Endothelial cell of umbilical vein (primary cell): Measurements from ENCODE around the gene NCKAP5. TPM values are rescaled to one million over a fixed set of nuclear protein-coding genes. Genes with fewer than 3 reads are reported as not detected.

Experiments used
- BruUV-seq: library from RNA; stranded (reverse); fragments of 400-500 nt; replicated peaks from 2 replicates; lab custom pipeline; 2021; lab: Mats Ljungman, UMichigan
- CTCF ChIA-PET: fragments of 300-600, 350-600 bp; sonication (Branson Sonifier 250); formaldehyde crosslinking; loops from one replicate; lab custom pipeline; 2021; ENCODE audit warnings: antibody characterized with exemption, inconsistent platforms; lab: Charles Lee
- POLR2A ChIA-PET: fragments of 300-600, 350-600 bp; sonication (Branson Sonifier 250); formaldehyde crosslinking; loops from one replicate; lab custom pipeline; 2021; ENCODE audit warnings: antibody characterized with exemption, inconsistent platforms; lab: Charles Lee
- DNase-seq: peaks from one replicate; pipeline ENCODE4 v3.0.0-alpha.2; 2011; ENCODE audit warnings: low read depth, low spot score
- FAIRE-seq: peaks from 2 replicates; lab custom pipeline; 2011; peaks lifted over from hg19 to GRCh38; lab: Jason Lieb, UNC
- H2AFZ ChIP-seq: 2 replicates; pipeline ENCODE4 v1.6.0; 2012; ENCODE audit warnings: low read depth, low read length, control low read depth, inconsistent platforms
- H3K27ac ChIP-seq: 2 replicates; pipeline ENCODE4 v1.5.1; 2011; ENCODE audit warnings: low read depth, mild to moderate bottlenecking, control low read depth, low read length, moderate library complexity; ENCODE audit not compliant: insufficient read depth
- H3K27me3 ChIP-seq, 2 experiments: 2 replicates each; pipeline versions ENCODE4 v1.6.0 to v1.6.1; 2011; ENCODE audit warnings: low read length in 2 of 2, mixed read lengths in 1 of 2; ENCODE audit not compliant: control insufficient read depth in 2 of 2, insufficient read depth in 2 of 2
- H3K36me3 ChIP-seq, 2 experiments: 2 replicates in 1 of 2; 3 replicates in 1 of 2; pipeline ENCODE4 v1.5.1; 2011; ENCODE audit warnings: low read length in 2 of 2, mild to moderate bottlenecking in 1 of 2, moderate library complexity in 1 of 2; ENCODE audit not compliant: control insufficient read depth in 2 of 2, insufficient read depth in 2 of 2; ENCODE audit errors: extremely low read depth in 1 of 2
- H3K4me1 ChIP-seq: 3 replicates; pipeline ENCODE4 v1.5.1; 2011; ENCODE audit warnings: mild to moderate bottlenecking, low read length; ENCODE audit not compliant: control insufficient read depth, insufficient read depth; ENCODE audit errors: extremely low read depth
- H3K4me2 ChIP-seq: 2 replicates; pipeline ENCODE4 v1.6.1; 2011; ENCODE audit warnings: low read length, control low read depth, mixed read lengths; ENCODE audit not compliant: insufficient read depth
- H3K4me3 ChIP-seq, 3 experiments: fragments of 200-600 bp in 1 of 3; sonication (generic), shearing (Covaris generic) in 1 of 3; replicated peaks in 1 of 3; 2 replicates each; pipeline ENCODE4 v1.5.1; 2011 to 2016; ENCODE audit warnings: control low read depth in 3 of 3, low read length in 3 of 3, mild to moderate bottlenecking in 2 of 3, inconsistent platforms in 1 of 3, low read depth in 1 of 3, moderate library complexity in 1 of 3; ENCODE audit not compliant: insufficient read depth in 1 of 3
- H3K79me2 ChIP-seq: 2 replicates; pipeline ENCODE4 v1.6.0; 2012; ENCODE audit warnings: low read length, inconsistent platforms; ENCODE audit not compliant: control insufficient read depth, insufficient read depth
- H3K9ac ChIP-seq: replicated peaks from 2 replicates; pipeline ENCODE3; 2011; ENCODE audit warnings: low read length, control low read depth; ENCODE audit not compliant: insufficient read depth; ENCODE audit errors: extremely low read depth
- H3K9me1 ChIP-seq: replicated peaks from 3 replicates; pipeline ENCODE4 v1.6.0; 2011; ENCODE audit warnings: mild to moderate bottlenecking, low read length; ENCODE audit not compliant: control insufficient read depth, insufficient read depth; ENCODE audit errors: extremely low read depth
- H3K9me3 ChIP-seq: replicated peaks from 2 replicates; pipeline ENCODE4 v1.5.1; 2012; ENCODE audit warnings: low read length, inconsistent platforms; ENCODE audit not compliant: control insufficient read depth, insufficient read depth
- H4K20me1 ChIP-seq: replicated peaks from 2 replicates; pipeline ENCODE3; 2011; ENCODE audit warnings: mild to moderate bottlenecking, low read length; ENCODE audit not compliant: control insufficient read depth, insufficient read depth; ENCODE audit errors: extremely low read depth
- EZH2 ChIP-seq: IDR thresholded peaks from 2 replicates; pipeline ENCODE4 v1.6.1; 2012; ENCODE audit warnings: borderline replicate concordance, low read depth, mild to moderate bottlenecking, moderate library complexity, low read length, inconsistent platforms; ENCODE audit not compliant: severe bottlenecking
- FOS ChIP-seq: IDR thresholded peaks from 2 replicates; pipeline ENCODE4 v1.6.1; 2011; ENCODE audit warnings: mild to moderate bottlenecking, low read length, moderate library complexity, borderline replicate concordance; ENCODE audit not compliant: insufficient read depth
- GATA2 ChIP-seq: IDR thresholded peaks from 2 replicates; pipeline ENCODE4 v1.7.0; 2011; ENCODE audit warnings: low read depth, mild to moderate bottlenecking, moderate library complexity, mixed read lengths, low read length; ENCODE audit not compliant: insufficient read length, insufficient read depth
- JUN ChIP-seq: IDR thresholded peaks from 2 replicates; pipeline ENCODE4 v1.6.1; 2011; ENCODE audit warnings: borderline replicate concordance, low read depth; ENCODE audit not compliant: insufficient read length, insufficient read depth
- MAX ChIP-seq: IDR thresholded peaks from 2 replicates; pipeline ENCODE4 v1.6.1; 2011; ENCODE audit not compliant: insufficient read depth, insufficient read length
- MYC ChIP-seq: IDR thresholded peaks from one replicate; pipeline ENCODE4 v1.6.1; 2011; ENCODE audit warnings: mild to moderate bottlenecking, low read depth, low read length
- POLR2A ChIP-seq: IDR thresholded peaks from 2 replicates; pipeline ENCODE4 v1.6.1; 2012; ENCODE audit warnings: low read depth, mild to moderate bottlenecking, control low read depth, low read length
- POLR2AphosphoS5 ChIP-seq: IDR thresholded peaks from 2 replicates; pipeline ENCODE4 v1.6.1; 2012; ENCODE audit warnings: low read depth, mild to moderate bottlenecking, control low read depth, low read length, moderate library complexity; ENCODE audit not compliant: insufficient read depth
- dilution Hi-C: fragments of 300-500 bp; cut with MboI; formaldehyde crosslinking; loops from one replicate; pipeline ENCODE4 v1.15.0; 2019; ENCODE audit warnings: low sequenced_read_pairs; ENCODE audit not compliant: extremely low pct_ligation_motif_present
- intact Hi-C: fragments of 100-400 bp; cut with micrococcal nuclease; formaldehyde crosslinking; loops from one replicate; pipeline ENCODE4 v1.10.0; 2022
- polyA plus RNA-seq, 4 experiments: library from polyadenylated mRNA; depleted of rRNA in 3 of 4; stranded (reverse) in 3 of 4; unstranded in 1 of 4; fragments of >200 nt; gene quantifications; 2 replicates each; pipeline versions ENCODE4 v1.2.1 to v1.2.3, GENCODE V29; 2011 to 2012; ENCODE audit warnings: missing spikeins in 1 of 4
- total RNA-seq: library from RNA; stranded (reverse); gene quantifications from 2 replicates; pipeline ENCODE4 v1.2.3, GENCODE V29; 2021
- TF ChIP-seq, protein P1 (sequence below), 2 donors: IDR thresholded peaks; 1 replicate in 1 of 2; 2 replicates in 1 of 2; pipeline ENCODE4 v1.5.1; 2011; ENCODE audit warnings: low read length in 2 of 2, mild to moderate bottlenecking in 2 of 2, moderate library complexity in 2 of 2, control low read depth in 1 of 2, inconsistent platforms in 1 of 2, low read depth in 1 of 2; ENCODE audit not compliant: insufficient read depth in 1 of 2; ENCODE audit errors: extremely low read depth in 1 of 2

Gene NCKAP5
- total and polyA plus RNA-seq, 2 donors (not counting 3 experiments of a cell fraction or from before 2014, with no cell fraction given) = 0.47 to 3.3 TPM

DNA sequence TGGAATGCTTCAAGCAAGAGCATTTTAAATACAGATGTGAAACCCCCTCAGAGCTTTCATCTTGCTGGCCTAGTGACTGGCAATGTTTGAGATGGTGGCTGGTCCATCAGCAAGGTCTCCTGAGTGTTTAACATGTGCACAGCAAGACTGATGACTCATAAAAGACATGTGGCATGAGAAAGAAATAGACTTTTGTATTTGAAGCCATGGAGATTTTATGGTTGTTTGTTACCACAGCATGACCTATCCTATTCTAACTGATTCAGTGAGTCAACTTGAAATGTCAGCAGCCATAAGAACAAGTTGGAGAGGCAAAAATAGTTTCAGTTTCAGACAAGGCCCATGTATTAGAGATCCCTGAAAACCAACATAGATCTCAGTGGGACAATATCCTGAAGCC is 743.5 kb downstream of the NCKAP5 start:
- no peaks in the 10 kb centered on the region for H3K36me3 ChIP-seq
- FAIRE-seq = no peak
- ChIA-PET POLR2A (no interaction called here), CTCF (interaction anchor here (0.9 kb wide), 1 partner anchor 1020 kb away, joined by 3 read pairs; no protein-coding TSS in a partner anchor)
- H3K27ac ChIP-seq = no peak overlapping the region
- no peaks in the 10 kb centered on the region for H4K20me1 ChIP-seq
- no peak for TF ChIP-seq MYC
- no peak for TF ChIP-seq POLR2AphosphoS5
- TF ChIP-seq JUN = no peak
- no peak for TF ChIP-seq FOS
- no peak for TF ChIP-seq POLR2A
- TF ChIP-seq, protein P1, sequence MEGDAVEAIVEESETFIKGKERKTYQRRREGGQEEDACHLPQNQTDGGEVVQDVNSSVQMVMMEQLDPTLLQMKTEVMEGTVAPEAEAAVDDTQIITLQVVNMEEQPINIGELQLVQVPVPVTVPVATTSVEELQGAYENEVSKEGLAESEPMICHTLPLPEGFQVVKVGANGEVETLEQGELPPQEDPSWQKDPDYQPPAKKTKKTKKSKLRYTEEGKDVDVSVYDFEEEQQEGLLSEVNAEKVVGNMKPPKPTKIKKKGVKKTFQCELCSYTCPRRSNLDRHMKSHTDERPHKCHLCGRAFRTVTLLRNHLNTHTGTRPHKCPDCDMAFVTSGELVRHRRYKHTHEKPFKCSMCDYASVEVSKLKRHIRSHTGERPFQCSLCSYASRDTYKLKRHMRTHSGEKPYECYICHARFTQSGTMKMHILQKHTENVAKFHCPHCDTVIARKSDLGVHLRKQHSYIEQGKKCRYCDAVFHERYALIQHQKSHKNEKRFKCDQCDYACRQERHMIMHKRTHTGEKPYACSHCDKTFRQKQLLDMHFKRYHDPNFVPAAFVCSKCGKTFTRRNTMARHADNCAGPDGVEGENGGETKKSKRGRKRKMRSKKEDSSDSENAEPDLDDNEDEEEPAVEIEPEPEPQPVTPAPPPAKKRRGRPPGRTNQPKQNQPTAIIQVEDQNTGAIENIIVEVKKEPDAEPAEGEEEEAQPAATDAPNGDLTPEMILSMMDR (IDR thresholded peaks at IDR 0.05; ENCODE audit: extremely low read depth in 1 of 2, insufficient read depth in 1 of 2, low read depth in 1 of 2, low read length in 2 of 2) = no peak
- no peak overlapping the region for H2AFZ ChIP-seq
- no peaks in the 10 kb centered on the region for H3K27me3 ChIP-seq
- no peaks in the 10 kb centered on the region for H3K79me2 ChIP-seq
- no peak overlapping the region for H3K4me3 ChIP-seq
- H3K4me2 ChIP-seq = no peak overlapping the region
- no peak overlapping the region for H3K9ac ChIP-seq
- intact Hi-C loops (no loop called here), dilution Hi-C loops (no loop called here)
- H3K9me3 ChIP-seq = no peaks in the 10 kb centered on the region
- no peak for DNase-seq
- H3K4me1 ChIP-seq = no peaks in the 10 kb centered on the region
- no TSS peak for BruUV-seq
- H3K9me1 ChIP-seq = no peaks in the 10 kb centered on the region

- H3K36me3 ChIP-seq = no peaks in the 10 kb centered on the region
- no peaks in the 10 kb centered on the region for H3K9me3 ChIP-seq
- H3K4me3 ChIP-seq = no peak overlapping the region
- intact Hi-C loops = no loop called here
- H3K27me3 ChIP-seq = no peaks in the 10 kb centered on the region
- no TSS peak for BruUV-seq
- TF ChIP-seq EZH2 (no peak), MAX (no peak), FOS (no peak), POLR2AphosphoS5 (no peak), GATA2 (no peak), POLR2A (no peak), JUN (no peak), MYC (no peak)
- TF ChIP-seq, protein P1 (IDR thresholded peaks at IDR 0.05; ENCODE audit: extremely low read depth in 1 of 2, insufficient read depth in 1 of 2, low read depth in 1 of 2, low read length in 2 of 2) = no peak
- DNase-seq (no peak), FAIRE-seq (no peak)
- no peaks in the 10 kb centered on the region for H3K9me1 ChIP-seq
- no peaks in the 10 kb centered on the region for H4K20me1 ChIP-seq
- CTCF ChIA-PET = no interaction called here
- H3K4me1 ChIP-seq = no peaks in the 10 kb centered on the region
- no peak overlapping the region for H3K27ac ChIP-seq
- H2AFZ ChIP-seq = no peak overlapping the region
- dilution Hi-C loops = no loop called here
- no peak overlapping the region for H3K4me2 ChIP-seq
- H3K79me2 ChIP-seq = no peaks in the 10 kb centered on the region
- H3K9ac ChIP-seq = no peak overlapping the region
- POLR2A ChIA-PET = no interaction called here
These were observed 752.0 kb downstream of the NCKAP5 start for GRCh38 chr2:132816234-132816633.
